B cell (primary cell): Measurements from ENCODE around the gene ZNF316.

ENCODE experiments used
- CTCF ChIP-seq: fragments of 200-600 bp; IDR thresholded peaks from one replicate; pipeline ENCODE4 v1.8.0; 2022; ENCODE audit warnings: antibody characterized with exemption, mild to moderate bottlenecking
- EZH2 ChIP-seq: IDR thresholded peaks from 2 replicates; pipeline ENCODE4 v1.6.1; 2012; ENCODE audit warnings: borderline replicate concordance, low read depth, mild to moderate bottlenecking, moderate library complexity, low read length; ENCODE audit not compliant: insufficient read depth, poor library complexity, severe bottlenecking

- TF ChIP-seq EZH2 (no peak), CTCF (no peak)
These were observed 11.6 kb downstream of the ZNF316 start for GRCh38 chr7:6648815-6649104.
